GM12878 (cell line): ENCODE measurements around the gene OTUD5. TPM values are rescaled to one million over a fixed set of nuclear protein-coding genes. Genes with fewer than 3 reads are reported as not detected.

ENCODE experiments used
- ATAC-seq: fragments of 200-7000 bp; cut with Tn5 transposase; 3 replicates; pipeline ENCODE4 v1.9.1; 2020; ENCODE audit warnings: mild to moderate bottlenecking, moderate library complexity
- BruUV-seq: library from RNA; stranded (reverse); fragments of 400-500 nt; replicated peaks from 2 replicates; lab custom pipeline; 2021; lab: Mats Ljungman, UMichigan
- CTCF ChIA-PET: fragments of 300-600 bp; sonication (Branson Sonifier 250); formaldehyde crosslinking; extraction: SDS; loops from one replicate; lab custom pipeline; 2021; ENCODE audit warnings: inconsistent platforms; lab: Yijun Ruan, JAX
- POLR2A ChIA-PET: fragments of 350-600 bp; formaldehyde crosslinking; extraction: SDS; loops from one replicate; lab custom pipeline; 2021; ENCODE audit warnings: inconsistent platforms; lab: Charles Lee
- RAD21 ChIA-PET: fragments of 300-600 bp; sonication (Branson Sonifier 250); formaldehyde crosslinking; loops from one replicate; lab custom pipeline; 2023; ENCODE audit warnings: antibody characterized with exemption; ENCODE audit not compliant: unreplicated experiment; lab: Charles Lee
- SMC1A ChIA-PET: fragments of 300-600 bp; sonication (Branson Sonifier 250); formaldehyde crosslinking; loops from one replicate; lab custom pipeline; 2023; ENCODE audit not compliant: unreplicated experiment, uncharacterized antibody; lab: Charles Lee
- DNase-seq: peaks from one replicate; pipeline ENCODE4 v3.0.0-alpha.2; 2011; ENCODE audit warnings: low read depth, low spot score
- FAIRE-seq: peaks from 3 replicates; lab custom pipeline; 2011; peaks lifted over from hg19 to GRCh38; lab: Jason Lieb, UNC
- H2AFZ ChIP-seq: 2 replicates; pipeline ENCODE4 v1.6.0; 2011; ENCODE audit warnings: low read depth, low read length, control low read depth; ENCODE audit not compliant: control insufficient read depth
- H3K27ac ChIP-seq: 2 replicates; pipeline ENCODE4 v1.5.1; 2011; ENCODE audit warnings: control low read depth; ENCODE audit not compliant: control insufficient read depth, insufficient read depth
- H3K27me3 ChIP-seq, 2 experiments: replicated peaks in 1 of 2; 2 replicates each; pipeline versions ENCODE4 v1.6.0 to v1.6.1; 2011; ENCODE audit warnings: low read length in 1 of 2; ENCODE audit not compliant: control insufficient read depth in 2 of 2, insufficient read depth in 2 of 2
- H3K36me3 ChIP-seq, 2 experiments: 2 replicates each; pipeline ENCODE4 v1.5.1; 2011; ENCODE audit warnings: low read length in 1 of 2; ENCODE audit not compliant: control insufficient read depth in 2 of 2, insufficient read depth in 2 of 2
- H3K4me1 ChIP-seq: 2 replicates; pipeline ENCODE4 v1.6.1; 2011; ENCODE audit warnings: mild to moderate bottlenecking, low read length, moderate library complexity, mixed read lengths; ENCODE audit not compliant: control insufficient read depth, insufficient read depth
- H3K4me2 ChIP-seq: 2 replicates; pipeline ENCODE4 v1.6.0; 2011; ENCODE audit warnings: control low read depth; ENCODE audit not compliant: control insufficient read depth, insufficient read depth
- H3K4me3 ChIP-seq: fragments of 200-600 bp; sonication (generic); 2 replicates; pipeline ENCODE4 v1.5.1; 2016
- H3K79me2 ChIP-seq: 2 replicates; pipeline ENCODE4 v1.6.0; 2011; ENCODE audit warnings: low read length; ENCODE audit not compliant: control insufficient read depth, insufficient read depth
- H3K9ac ChIP-seq: 2 replicates; pipeline ENCODE4 v1.8.0; 2011; ENCODE audit warnings: low read length, control low read depth, mixed read lengths; ENCODE audit not compliant: control insufficient read depth, insufficient read depth
- H3K9me3 ChIP-seq: replicated peaks from 3 replicates; pipeline ENCODE4 v1.5.1; 2011; ENCODE audit warnings: mild to moderate bottlenecking, low read length; ENCODE audit not compliant: control insufficient read depth, insufficient read depth
- H4K20me1 ChIP-seq: 2 replicates; pipeline ENCODE4 v1.6.0; 2011; ENCODE audit not compliant: control insufficient read depth, insufficient read depth
- CEBPB ChIP-seq, 2 experiments: fragments of 150-350 bp in 1 of 2; IDR thresholded peaks; 2 replicates each; pipeline ENCODE4 v1.6.1; 2012 to 2014; ENCODE audit warnings: low read depth in 2 of 2, low read length in 2 of 2, borderline replicate concordance in 1 of 2, inconsistent platforms in 1 of 2
- HDGF ChIP-seq: fragments of 450-650 bp; IDR thresholded peaks from 2 replicates; pipeline ENCODE4 v1.6.1; 2016; ENCODE audit warnings: antibody characterized with exemption
- MEF2B ChIP-seq: fragments of 450-650 bp; IDR thresholded peaks from 2 replicates; pipeline ENCODE4 v1.6.1; 2018; ENCODE audit warnings: mild to moderate bottlenecking, moderate library complexity; ENCODE audit not compliant: partially characterized antibody, poor library complexity, severe bottlenecking
- NR2C2 ChIP-seq: IDR thresholded peaks from 2 replicates; pipeline ENCODE4 v1.6.1; 2011; ENCODE audit warnings: borderline replicate concordance, low read depth; ENCODE audit not compliant: control insufficient read depth, insufficient read length
- NR2F1 ChIP-seq: fragments of 450-650 bp; conservative IDR thresholded peaks from 2 replicates; pipeline ENCODE4 v1.6.1; 2017; ENCODE audit warnings: mild to moderate bottlenecking
- SMAD5 ChIP-seq: IDR thresholded peaks from 2 replicates; pipeline ENCODE4 v1.6.1; 2016; ENCODE audit warnings: antibody characterized with exemption, low read depth
- SREBF2 ChIP-seq: IDR thresholded peaks from 2 replicates; pipeline ENCODE4 v1.6.1; 2012; ENCODE audit warnings: mild to moderate bottlenecking, low read length
- TBL1XR1 ChIP-seq: IDR thresholded peaks from 2 replicates; pipeline ENCODE4 v1.6.1; 2012; ENCODE audit warnings: low read depth, low read length, improper control_type of control experiment
- ZNF384 ChIP-seq: IDR thresholded peaks from 2 replicates; pipeline ENCODE4 v1.6.1; 2012; ENCODE audit warnings: low read depth, mild to moderate bottlenecking, low read length, improper control_type of control experiment, borderline replicate concordance
- WGBS: methylation state at CpG from one replicate; pipeline ENCODE4 v1.1.6; 2016; ENCODE audit warnings: low lambda C conversion rate; ENCODE audit not compliant: insufficient replicate concordance, insufficient coverage; ENCODE audit errors: missing lambda C conversion rate; 5-methylcytosine and 5-hydroxymethylcytosine counted together
- in situ Hi-C: fragments of 300-500 bp; cut with MboI; formaldehyde crosslinking; loops from 9 replicates; pipeline ENCODE4 v1.14.3; 2018; ENCODE audit warnings: mixed read lengths
- intact Hi-C: fragments of 100-400 bp; cut with micrococcal nuclease; formaldehyde crosslinking; loops from one replicate; pipeline ENCODE4 v1.14.2; 2022; ENCODE audit not compliant: unreplicated experiment
- polyA plus RNA-seq, 11 experiments: library from polyadenylated mRNA; depleted of rRNA in 4 of 11; unstranded in 6 of 11; stranded (reverse) in 5 of 11; fragments of >200 nt; fragmentation: Nextera tagmentation in 4 of 11; fragmentation: Illumina TruSeq in 1 of 11; extraction: Ambion mirVana in 4 of 11; extraction: Trizol in 1 of 11; gene quantifications; 1 replicate in 1 of 11; 2 replicates in 10 of 11; pipeline versions ENCODE4 v1.2.1 to v1.2.3, GENCODE V29; 2011 to 2016; ENCODE audit warnings: inconsistent platforms in 2 of 11, missing spikeins in 2 of 11, low read depth in 1 of 11
- total RNA-seq, 4 experiments: library from RNA; depleted of rRNA in 3 of 4; stranded (reverse); fragments of >200 nt in 3 of 4; fragmentation: Illumina TruSeq in 1 of 4; extraction: Trizol in 1 of 4; gene quantifications; 2 replicates each; pipeline versions ENCODE4 v1.2.1 to v1.2.3, GENCODE V29; 2013 to 2021
- TF ChIP-seq, protein P1 (sequence below): fragments of 450-650 bp; IDR thresholded peaks from 2 replicates; pipeline ENCODE4 v1.6.1; 2017; ENCODE audit warnings: borderline replicate concordance
- TF ChIP-seq, protein P2 (sequence below): IDR thresholded peaks from 2 replicates; pipeline ENCODE4 v1.6.1; 2012; ENCODE audit warnings: improper control_type of control experiment, low read depth, low read length; ENCODE audit not compliant: insufficient replicate concordance

OTUD5 gene
- total and polyA plus RNA-seq, 10 of the 15 experiments (the other 5 are each of a cell fraction or from before 2014, with no cell fraction given) = 2.0 to 50.3 (median 22.7) TPM

DNA sequence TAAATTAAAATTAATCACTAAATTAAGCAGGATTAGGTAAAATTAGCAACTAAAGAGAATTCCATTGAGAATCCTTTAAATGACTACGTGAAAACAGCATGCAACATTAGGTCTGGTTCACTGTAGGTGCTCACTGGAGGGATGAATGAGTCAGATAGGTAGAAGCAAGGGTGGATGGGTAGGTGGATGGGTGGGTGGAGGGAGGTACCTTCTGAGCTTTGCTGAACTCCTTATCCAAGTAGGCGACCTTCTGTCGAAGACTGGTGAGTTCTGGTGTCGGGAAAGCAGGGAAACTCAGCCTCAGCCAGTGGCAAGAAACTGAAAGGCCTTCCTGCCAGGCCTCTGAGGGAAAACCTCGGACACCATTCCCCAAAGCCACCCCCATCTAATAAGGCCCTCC, 41.6 kb upstream of the OTUD5 start:
- H3K4me3 ChIP-seq = no peak overlapping the region
- in situ Hi-C loops (no loop called here), intact Hi-C loops (no loop called here)
- ChIA-PET CTCF (no interaction called here), RAD21 (no interaction called here), POLR2A (interaction anchor here (0.5 kb wide), 1 partner anchor 44 kb away, joined by 5 read pairs; the partner anchor contains the start of gene TFE3), SMC1A (no interaction called here)
- H3K27me3 ChIP-seq = no peaks in the 10 kb centered on the region
- no peaks in the 10 kb centered on the region; the same call in 1 of the 2 replicates for H4K20me1 ChIP-seq
- peak overlapping the region; percentile 20; the same call in 1 of the 2 replicates for H3K4me2 ChIP-seq
- BruUV-seq = no TSS peak
- H3K9me3 ChIP-seq = no peaks in the 10 kb centered on the region
- DNase-seq (no peak), FAIRE-seq (no peak), ATAC-seq (0 out of 3 replicates have a peak, but pooled peaks have one; percentile 18)
- H3K4me1 ChIP-seq = no peaks in the 10 kb centered on the region; the same call in none of the 2 replicates
- no peak overlapping the region for H3K9ac ChIP-seq
- H3K27ac ChIP-seq = no peak overlapping the region
- no peak for TF ChIP-seq NR2C2
- TF ChIP-seq NR2F1 = no peak
- no peak for TF ChIP-seq SMAD5
- TF ChIP-seq TBL1XR1 = no peak
- no peak for TF ChIP-seq SREBF2
- TF ChIP-seq HDGF = no peak
- TF ChIP-seq MEF2B = no peak
- TF ChIP-seq CEBPB (IDR thresholded peaks at IDR 0.05; ENCODE audit: borderline replicate concordance in 1 of 2, low read depth in 2 of 2, low read length in 2 of 2) = no peak
- TF ChIP-seq, protein P1, sequence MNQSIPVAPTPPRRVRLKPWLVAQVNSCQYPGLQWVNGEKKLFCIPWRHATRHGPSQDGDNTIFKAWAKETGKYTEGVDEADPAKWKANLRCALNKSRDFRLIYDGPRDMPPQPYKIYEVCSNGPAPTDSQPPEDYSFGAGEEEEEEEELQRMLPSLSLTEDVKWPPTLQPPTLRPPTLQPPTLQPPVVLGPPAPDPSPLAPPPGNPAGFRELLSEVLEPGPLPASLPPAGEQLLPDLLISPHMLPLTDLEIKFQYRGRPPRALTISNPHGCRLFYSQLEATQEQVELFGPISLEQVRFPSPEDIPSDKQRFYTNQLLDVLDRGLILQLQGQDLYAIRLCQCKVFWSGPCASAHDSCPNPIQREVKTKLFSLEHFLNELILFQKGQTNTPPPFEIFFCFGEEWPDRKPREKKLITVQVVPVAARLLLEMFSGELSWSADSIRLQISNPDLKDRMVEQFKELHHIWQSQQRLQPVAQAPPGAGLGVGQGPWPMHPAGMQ = no peak
- TF ChIP-seq, protein P2, sequence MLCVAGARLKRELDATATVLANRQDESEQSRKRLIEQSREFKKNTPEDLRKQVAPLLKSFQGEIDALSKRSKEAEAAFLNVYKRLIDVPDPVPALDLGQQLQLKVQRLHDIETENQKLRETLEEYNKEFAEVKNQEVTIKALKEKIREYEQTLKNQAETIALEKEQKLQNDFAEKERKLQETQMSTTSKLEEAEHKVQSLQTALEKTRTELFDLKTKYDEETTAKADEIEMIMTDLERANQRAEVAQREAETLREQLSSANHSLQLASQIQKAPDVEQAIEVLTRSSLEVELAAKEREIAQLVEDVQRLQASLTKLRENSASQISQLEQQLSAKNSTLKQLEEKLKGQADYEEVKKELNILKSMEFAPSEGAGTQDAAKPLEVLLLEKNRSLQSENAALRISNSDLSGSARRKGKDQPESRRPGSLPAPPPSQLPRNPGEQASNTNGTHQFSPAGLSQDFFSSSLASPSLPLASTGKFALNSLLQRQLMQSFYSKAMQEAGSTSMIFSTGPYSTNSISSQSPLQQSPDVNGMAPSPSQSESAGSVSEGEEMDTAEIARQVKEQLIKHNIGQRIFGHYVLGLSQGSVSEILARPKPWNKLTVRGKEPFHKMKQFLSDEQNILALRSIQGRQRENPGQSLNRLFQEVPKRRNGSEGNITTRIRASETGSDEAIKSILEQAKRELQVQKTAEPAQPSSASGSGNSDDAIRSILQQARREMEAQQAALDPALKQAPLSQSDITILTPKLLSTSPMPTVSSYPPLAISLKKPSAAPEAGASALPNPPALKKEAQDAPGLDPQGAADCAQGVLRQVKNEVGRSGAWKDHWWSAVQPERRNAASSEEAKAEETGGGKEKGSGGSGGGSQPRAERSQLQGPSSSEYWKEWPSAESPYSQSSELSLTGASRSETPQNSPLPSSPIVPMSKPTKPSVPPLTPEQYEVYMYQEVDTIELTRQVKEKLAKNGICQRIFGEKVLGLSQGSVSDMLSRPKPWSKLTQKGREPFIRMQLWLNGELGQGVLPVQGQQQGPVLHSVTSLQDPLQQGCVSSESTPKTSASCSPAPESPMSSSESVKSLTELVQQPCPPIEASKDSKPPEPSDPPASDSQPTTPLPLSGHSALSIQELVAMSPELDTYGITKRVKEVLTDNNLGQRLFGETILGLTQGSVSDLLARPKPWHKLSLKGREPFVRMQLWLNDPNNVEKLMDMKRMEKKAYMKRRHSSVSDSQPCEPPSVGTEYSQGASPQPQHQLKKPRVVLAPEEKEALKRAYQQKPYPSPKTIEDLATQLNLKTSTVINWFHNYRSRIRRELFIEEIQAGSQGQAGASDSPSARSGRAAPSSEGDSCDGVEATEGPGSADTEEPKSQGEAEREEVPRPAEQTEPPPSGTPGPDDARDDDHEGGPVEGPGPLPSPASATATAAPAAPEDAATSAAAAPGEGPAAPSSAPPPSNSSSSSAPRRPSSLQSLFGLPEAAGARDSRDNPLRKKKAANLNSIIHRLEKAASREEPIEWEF = no peak
- no peak for TF ChIP-seq ZNF384
- H2AFZ ChIP-seq = no peak overlapping the region
- 45% methylated on average over 5 of the region's 5 CpGs for WGBS
- H3K36me3 ChIP-seq = peaks cover 0 to 8% of the 10 kb centered on the region in 2 experiments; a peak in 3 of 4 replicates
- H3K79me2 ChIP-seq = peaks cover 15% of the 10 kb centered on the region
